HCT116 (cell line): ENCODE data around the gene CARD9. TPM values are rescaled to one million over a fixed set of nuclear protein-coding genes. Genes with fewer than 3 reads are reported as not detected.

Experiments
- ATAC-seq: fragments of 200-7000 bp; cut with Tn5 transposase; 2 replicates; pipeline ENCODE4 v1.9.1; 2020; ENCODE audit warnings: mild to moderate bottlenecking, moderate library complexity
- BruUV-seq: library from RNA; stranded (reverse); fragments of 400-500 nt; replicated peaks from 2 replicates; lab custom pipeline; 2021; lab: Mats Ljungman, UMichigan
- CTCF ChIA-PET: fragments of 300-600 bp; sonication (Branson Sonifier 250); formaldehyde crosslinking; loops from one replicate; lab custom pipeline; 2021; ENCODE audit warnings: antibody characterized with exemption; lab: Charles Lee
- POLR2A ChIA-PET: fragments of 300-600, 350-600 bp; sonication (Branson Sonifier 250); formaldehyde crosslinking; loops from one replicate; lab custom pipeline; 2021; ENCODE audit warnings: antibody characterized with exemption; lab: Charles Lee
- RAD21 ChIA-PET, 2 experiments: fragments of 300-600 bp; sonication (Branson Sonifier 250); formaldehyde crosslinking; loops; one replicate each; lab custom pipeline; 2023; ENCODE audit warnings: low total read pairs in 2 of 2; ENCODE audit not compliant: uncharacterized antibody in 2 of 2, unreplicated experiment in 2 of 2, low non-redundant PET in 1 of 2; lab: Charles Lee
- DNase-seq: peaks from one replicate; pipeline ENCODE4 v3.0.0-alpha.2; 2010; ENCODE audit warnings: low read depth, low spot score
- H2AFZ ChIP-seq: fragments of 200-600 bp; shearing (Covaris generic), sonication (generic); 2 replicates; pipeline ENCODE4 v1.6.1; 2017; ENCODE audit warnings: low read depth, mixed run types, mixed read lengths, antibody characterized with exemption, low read length; ENCODE audit not compliant: poor library complexity, severe bottlenecking
- H3K27ac ChIP-seq: 2 replicates; pipeline ENCODE4 v1.5.1; 2012; ENCODE audit warnings: low read depth, low read length
- H3K27me3 ChIP-seq: fragments of 200-600 bp; sonication (generic); 2 replicates; pipeline ENCODE4 v1.6.1; 2016; ENCODE audit warnings: mixed run types, low read length, mixed read lengths; ENCODE audit not compliant: insufficient read depth
- H3K36me3 ChIP-seq, 2 experiments: fragments of 200-500 bp in 1 of 2; fragments of 200-600 bp in 1 of 2; sonication (Bioruptor generic) in 1 of 2; sonication (generic) in 1 of 2; 2 replicates each; pipeline versions ENCODE4 v1.5.1 to v1.6.1; 2014 to 2016; ENCODE audit warnings: low read length in 2 of 2, inconsistent platforms in 1 of 2, mixed read lengths in 1 of 2, mixed run types in 1 of 2; ENCODE audit not compliant: insufficient read depth in 2 of 2, control insufficient read depth in 1 of 2
- H3K4me1 ChIP-seq, 2 experiments: fragments of 200-600 bp in 1 of 2; sonication (generic) in 1 of 2; 2 replicates each; pipeline versions ENCODE4 v1.5.1 to v1.6.1; 2012 to 2017; ENCODE audit warnings: low read length in 2 of 2, inconsistent platforms in 1 of 2, mild to moderate bottlenecking in 1 of 2, mixed read lengths in 1 of 2, mixed run types in 1 of 2, moderate library complexity in 1 of 2; ENCODE audit not compliant: insufficient read depth in 2 of 2, control insufficient read depth in 1 of 2
- H3K4me2 ChIP-seq: fragments of 200-600 bp; sonication (generic); 2 replicates; pipeline ENCODE4 v1.6.1; 2017; ENCODE audit warnings: mixed run types, low read length, mixed read lengths
- H3K4me3 ChIP-seq, 2 experiments: fragments of 200-600 bp in 1 of 2; sonication (generic) in 1 of 2; replicated peaks in 1 of 2; 2 replicates each; pipeline ENCODE4 v1.5.1; 2011 to 2016; ENCODE audit warnings: low read length in 2 of 2, control low read depth in 1 of 2, low read depth in 1 of 2, mild to moderate bottlenecking in 1 of 2, mixed read lengths in 1 of 2, mixed run types in 1 of 2
- H3K79me2 ChIP-seq: fragments of 200-600 bp; sonication (generic); 2 replicates; pipeline ENCODE4 v1.6.1; 2017; ENCODE audit warnings: mild to moderate bottlenecking, mixed run types, low read length, moderate library complexity, mixed read lengths; ENCODE audit not compliant: insufficient read depth
- H3K9ac ChIP-seq: fragments of 200-600 bp; sonication (generic); 2 replicates; pipeline ENCODE4 v1.6.1; 2016; ENCODE audit warnings: low read length, mixed read lengths
- H3K9me2 ChIP-seq: fragments of 200-600 bp; sonication (generic), shearing (Covaris generic); 2 replicates; pipeline ENCODE4 v1.6.1; 2017; ENCODE audit warnings: mixed run types, mild to moderate bottlenecking, moderate library complexity; ENCODE audit not compliant: insufficient read depth
- H3K9me3 ChIP-seq, 2 experiments: fragments of 200-500 bp in 1 of 2; fragments of 200-600 bp in 1 of 2; sonication (Bioruptor generic) in 1 of 2; sonication (generic) in 1 of 2; 2 replicates each; pipeline ENCODE4 v1.6.1; 2014 to 2017; ENCODE audit warnings: low read length in 2 of 2, mixed read lengths in 2 of 2, inconsistent platforms in 1 of 2, low read depth in 1 of 2, mild to moderate bottlenecking in 1 of 2, mixed run types in 1 of 2, moderate library complexity in 1 of 2; ENCODE audit not compliant: control insufficient read depth in 1 of 2, insufficient read depth in 1 of 2
- H4K20me1 ChIP-seq: fragments of 200-600 bp; sonication (generic), shearing (Covaris generic); 2 replicates; pipeline ENCODE4 v1.6.1; 2017; ENCODE audit warnings: mixed run types, mild to moderate bottlenecking, moderate library complexity; ENCODE audit not compliant: insufficient read depth
- CEBPB ChIP-seq: IDR thresholded peaks from 2 replicates; pipeline ENCODE4 v1.6.1; 2012; ENCODE audit warnings: low read depth
- CTCF ChIP-seq, 3 experiments: fragments of 200-600 bp in 1 of 3; sonication (generic) in 1 of 3; IDR thresholded peaks in 2 of 3; conservative IDR thresholded peaks in 1 of 3; 2 replicates each; pipeline ENCODE4 v1.5.1; 2012 to 2017; ENCODE audit warnings: low read depth in 2 of 3, low read length in 2 of 3, antibody characterized with exemption in 1 of 3, borderline replicate concordance in 1 of 3, control low read depth in 1 of 3, mild to moderate bottlenecking in 1 of 3, mixed read lengths in 1 of 3, mixed run types in 1 of 3, moderate library complexity in 1 of 3; ENCODE audit not compliant: insufficient read depth in 1 of 3
- ELF1 ChIP-seq: IDR thresholded peaks from 2 replicates; pipeline ENCODE4 v1.6.1; 2012; ENCODE audit warnings: low read depth, borderline replicate concordance
- MAX ChIP-seq: IDR thresholded peaks from 2 replicates; pipeline ENCODE4 v1.6.1; 2012
- POLR2AphosphoS5 ChIP-seq: IDR thresholded peaks from 2 replicates; pipeline ENCODE4 v1.6.1; 2011; ENCODE audit warnings: mild to moderate bottlenecking, low read depth, low read length, moderate library complexity
- RAD21 ChIP-seq: IDR thresholded peaks from 2 replicates; pipeline ENCODE4 v1.6.1; 2012; ENCODE audit warnings: low read depth, mild to moderate bottlenecking
- SRF ChIP-seq: IDR thresholded peaks from 2 replicates; pipeline ENCODE4 v1.6.1; 2012; ENCODE audit warnings: low read depth
- TCF7L2 ChIP-seq: IDR thresholded peaks from 2 replicates; pipeline ENCODE4 v1.7.0; 2011; ENCODE audit warnings: borderline replicate concordance, inconsistent platforms; ENCODE audit not compliant: insufficient read depth, insufficient read length; ENCODE audit errors: extremely low read depth
- YY1 ChIP-seq: IDR thresholded peaks from 2 replicates; pipeline ENCODE4 v1.6.1; 2011; ENCODE audit warnings: low read length, low read depth, moderate library complexity, mild to moderate bottlenecking; ENCODE audit not compliant: insufficient replicate concordance; ENCODE audit errors: extremely low read depth
- ZBTB33 ChIP-seq: IDR thresholded peaks from 2 replicates; pipeline ENCODE4 v1.6.1; 2011; ENCODE audit warnings: mild to moderate bottlenecking, low read length, moderate library complexity; ENCODE audit not compliant: insufficient replicate concordance; ENCODE audit errors: extremely low read depth
- ZNF274 ChIP-seq: fragments of 200-500 bp; sonication (Bioruptor generic); IDR thresholded peaks from 2 replicates; pipeline ENCODE4 v1.6.1; 2014; ENCODE audit warnings: mild to moderate bottlenecking, low read depth, low read length, inconsistent platforms
- intact Hi-C: fragments of 100-400 bp; cut with micrococcal nuclease; formaldehyde crosslinking; loops from 2 replicates; pipeline ENCODE4 v1.10.0; 2022
- total RNA-seq: library from RNA; stranded (reverse); gene quantifications from one replicate; pipeline ENCODE4 v1.2.1, GENCODE V29; 2021; ENCODE audit not compliant: unreplicated experiment

Gene CARD9
- total RNA-seq, 1 experiment from 2014 or later: 1.2 TPM

DNA sequence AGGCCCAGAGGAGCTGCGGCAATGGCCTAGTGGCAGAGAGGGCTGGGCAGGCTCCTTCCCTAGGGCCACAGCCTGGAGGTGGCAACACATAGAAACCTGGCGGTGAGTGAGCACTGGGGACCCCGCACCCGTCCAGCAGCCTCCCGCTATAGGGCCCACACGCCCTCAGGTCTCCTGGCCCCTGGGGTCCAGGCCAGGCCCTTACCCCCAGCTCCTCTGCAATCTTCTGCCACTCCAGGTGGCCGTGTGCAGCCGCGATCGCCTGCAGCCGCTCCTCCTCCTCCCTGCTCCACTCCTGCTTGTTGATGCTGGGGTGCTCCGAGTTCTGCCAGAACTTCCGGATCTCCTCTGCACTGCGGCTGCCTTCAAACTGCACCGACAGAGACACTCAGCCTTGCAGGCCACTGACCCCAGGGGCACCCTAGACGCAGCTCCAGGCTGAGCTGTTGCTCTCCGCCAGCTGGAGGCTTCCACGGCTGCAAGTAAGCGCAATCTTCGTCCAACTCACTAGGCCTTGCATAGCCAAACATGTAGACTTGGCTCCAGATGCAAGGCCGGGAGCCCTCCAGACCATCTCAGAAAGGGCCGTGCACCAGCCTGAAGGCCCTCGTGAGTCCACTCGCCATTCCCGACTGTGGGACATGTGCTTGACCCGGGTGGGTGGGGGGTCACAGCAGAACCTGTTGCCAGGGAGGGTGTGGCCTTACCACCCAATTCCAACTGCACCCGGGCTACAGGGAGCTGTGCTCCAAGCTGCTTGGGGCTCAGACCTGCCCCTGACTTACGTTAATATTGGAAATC, 18.5 kb upstream of the CARD9 start:
- TF ChIP-seq CTCF (IDR thresholded peaks at IDR 0.05 in 2 of 3, conservative IDR thresholded peaks at IDR 0.05 in 1 of 3; ENCODE audit: borderline replicate concordance in 1 of 3, insufficient read depth in 1 of 3, low read depth in 2 of 3, low read length in 2 of 3) (no peak), POLR2AphosphoS5 (no peak), SRF (no peak), MAX (no peak), RAD21 (no peak), ZNF274 (no peak), CEBPB (no peak), ELF1 (no peak), ZBTB33 (no peak), TCF7L2 (no peak), YY1 (no peak)
- intact Hi-C loops: no loop called here
- DNase-seq: no peak
- no peak overlapping the region for H3K9ac ChIP-seq
- RAD21 ChIA-PET: no interaction called here
- no peak overlapping the region for H3K27ac ChIP-seq
- CTCF ChIA-PET: no interaction called here
- no peak for ATAC-seq
- H3K9me3 ChIP-seq: no peaks in the 10 kb centered on the region
- POLR2A ChIA-PET: no interaction called here
- H3K9me2 ChIP-seq: no peaks in the 10 kb centered on the region
- peaks cover 50 to 66% of the 10 kb centered on the region in 2 experiments for H3K36me3 ChIP-seq
- H3K27me3 ChIP-seq: no peaks in the 10 kb centered on the region
- no peak overlapping the region for H2AFZ ChIP-seq
- no TSS peak for BruUV-seq
- no peaks in the 10 kb centered on the region for H3K4me1 ChIP-seq
- H3K79me2 ChIP-seq: peaks cover 33% of the 10 kb centered on the region; the same call in 1 of the 2 replicates
- H3K4me3 ChIP-seq: no peak overlapping the region
- H4K20me1 ChIP-seq: no peaks in the 10 kb centered on the region
- no peak overlapping the region for H3K4me2 ChIP-seq
